ENCODE results near the gene STOM. TPM values are rescaled to one million over a fixed set of nuclear protein-coding genes. Genes with fewer than 3 reads are reported as not detected.

STOM gene
- total RNA-seq, 1 donor from 2014 or later, result 301 TPM

- ATAC-seq (peak; percentile 93), DNase-seq (ENCODE audit: low spot score) (peak; percentile 87)
- intact Hi-C loops (cut with DNase I), result loop anchor here (10.0 kb wide), 1 partner anchor 69 kb away; no protein-coding TSS in a partner anchor
Observed at GRCh38 chr9:121326130-121326838, 43.8 kb downstream of the STOM start.

- intact Hi-C loops (cut with DNase I), result loop anchor here (10.0 kb wide), 1 partner anchor 69 kb away; no protein-coding TSS in a partner anchor
- peak; percentile 1 for ATAC-seq
- DNase-seq (ENCODE audit: low spot score), result no peak
Observed at GRCh38 chr9:121325387-121325786, 44.7 kb downstream of the STOM start.

GRCh38 chr9:121324755-121325154 is 45.3 kb downstream of the STOM start:
- intact Hi-C loops (cut with DNase I), result loop anchor here (10.0 kb wide), 1 partner anchor 70 kb away; no protein-coding TSS in a partner anchor
- DNase-seq (ENCODE audit: low spot score) (no peak), ATAC-seq (no peak)

- DNase-seq (ENCODE audit: low spot score) (no peak), ATAC-seq (no peak)
- intact Hi-C loops (cut with DNase I), result loop anchor here (10.0 kb wide), 1 partner anchor 70 kb away; no protein-coding TSS in a partner anchor
Observed at GRCh38 chr9:121324316-121324715, 45.7 kb downstream of the STOM start.

- no peak for DNase-seq (ENCODE audit: low spot score)
- intact Hi-C loops (cut with DNase I), result loop anchor here (10.0 kb wide), 1 partner anchor 71 kb away; no protein-coding TSS in a partner anchor
- ATAC-seq, result no peak
Observed at GRCh38 chr9:121323449-121324151, 46.5 kb downstream of the STOM start.

- intact Hi-C loops (cut with DNase I), result loop anchor here (10.0 kb wide), 1 partner anchor 72 kb away; no protein-coding TSS in a partner anchor
Observed at GRCh38 chr9:121322737-121323448, 47.2 kb downstream of the STOM start.

GRCh38 chr9:121322037-121322736 is 47.9 kb downstream of the STOM start:
- ATAC-seq, result no peak

More at GRCh38 chr9:121322737-121323448, 47.2 kb downstream of the STOM start:
- ATAC-seq, result no peak
- DNase-seq (ENCODE audit: low spot score), result no peak

GRCh38 chr9:121321016-121321503 is 49.0 kb downstream of the STOM start:
- intact Hi-C loops (cut with DNase I), result loop anchor here (10.0 kb wide), 1 partner anchor 74 kb away; no protein-coding TSS in a partner anchor
- ATAC-seq, result peak; percentile 3
- no peak for DNase-seq (ENCODE audit: low spot score)

More at GRCh38 chr9:121322037-121322736, 47.9 kb downstream of the STOM start:
- intact Hi-C loops (cut with DNase I), result loop anchor here (10.0 kb wide), 1 partner anchor 73 kb away; no protein-coding TSS in a partner anchor
- no peak for DNase-seq (ENCODE audit: low spot score)

- peak; percentile 54 for DNase-seq (ENCODE audit: low spot score)
- intact Hi-C loops (cut with DNase I), result loop anchor here (10.0 kb wide), 1 partner anchor 105 kb away; no protein-coding TSS in a partner anchor
- no peak for ATAC-seq
Observed at GRCh38 chr9:121319383-121319780, 50.7 kb downstream of the STOM start.

GRCh38 chr9:121318631-121319382 is 51.2 kb downstream of the STOM start:
- ATAC-seq (peak; percentile 49), DNase-seq (ENCODE audit: low spot score) (no peak)
- intact Hi-C loops (cut with DNase I), result loop anchor here (10.0 kb wide), 1 partner anchor 104 kb away; no protein-coding TSS in a partner anchor

- DNase-seq (ENCODE audit: low spot score) (peak; percentile 57), ATAC-seq (peak; percentile 2)
- intact Hi-C loops (cut with DNase I), result loop anchor here (10.0 kb wide), 1 partner anchor 103 kb away; no protein-coding TSS in a partner anchor
Observed at GRCh38 chr9:121317737-121318630, 52.1 kb downstream of the STOM start.

GRCh38 chr9:121316852-121317373 is 53.1 kb downstream of the STOM start:
- no peak for ATAC-seq
- peak; percentile 51 for DNase-seq (ENCODE audit: low spot score)
- intact Hi-C loops (cut with DNase I), result loop anchor here (10.0 kb wide), 1 partner anchor 102 kb away; no protein-coding TSS in a partner anchor

GRCh38 chr9:121316378-121316777 is 53.7 kb downstream of the STOM start:
- no peak for ATAC-seq
- DNase-seq (ENCODE audit: low spot score), result peak; percentile 43
- intact Hi-C loops (cut with DNase I), result loop anchor here (10.0 kb wide), 1 partner anchor 102 kb away; no protein-coding TSS in a partner anchor

GRCh38 chr9:121313458-121314152 is 56.4 kb downstream of the STOM start:
- DNase-seq (ENCODE audit: low spot score) (no peak), ATAC-seq (no peak)
- intact Hi-C loops (cut with DNase I), result loop anchor here (10.0 kb wide), 1 partner anchor 99 kb away; no protein-coding TSS in a partner anchor

- ATAC-seq, result no peak
- intact Hi-C loops (cut with DNase I), result loop anchor here (10.0 kb wide), 1 partner anchor 97 kb away; no protein-coding TSS in a partner anchor
Observed at GRCh38 chr9:121312169-121312568, 57.9 kb downstream of the STOM start.

More at GRCh38 chr9:121312169-121312568, 57.9 kb downstream of the STOM start:
- peak; percentile 47 for DNase-seq (ENCODE audit: low spot score)

Measured in sciatic nerve (tissue), 2 donors.